GM23338 (cell line): ENCODE measurements around the gene DMAC2L.

Source experiments
- CREB1 ChIP-seq: fragments of 250-450 bp; sonication (Bioruptor Pico); IDR thresholded peaks from 2 replicates; pipeline ENCODE4 v1.5.0; 2020; ENCODE audit warnings: low read depth, mild to moderate bottlenecking, moderate library complexity
- EZH2 ChIP-seq: fragments of 200-600 bp; sonication (generic); IDR thresholded peaks from one replicate; pipeline ENCODE4 v1.8.0; 2017; ENCODE audit warnings: antibody characterized with exemption, mild to moderate bottlenecking, low read depth; ENCODE audit not compliant: unreplicated experiment
- EZH2phosphoT487 ChIP-seq: fragments of 200-600 bp; sonication (generic); IDR thresholded peaks from one replicate; pipeline ENCODE4 v1.8.1; 2018; ENCODE audit warnings: antibody characterized with exemption; ENCODE audit not compliant: unreplicated experiment
- NANOG ChIP-seq: IDR thresholded peaks from 2 replicates; pipeline ENCODE4 v1.6.1; 2016; ENCODE audit warnings: antibody characterized with exemption, borderline replicate concordance
- POLR2AphosphoS5 ChIP-seq: IDR thresholded peaks from 2 replicates; pipeline ENCODE4 v1.6.1; 2016; ENCODE audit warnings: antibody characterized with exemption, low read depth
- STAT1 ChIP-seq: IDR thresholded peaks from one replicate; pipeline ENCODE4 v1.6.1; 2016; ENCODE audit warnings: antibody characterized with exemption; ENCODE audit not compliant: unreplicated experiment
- TF ChIP-seq, protein P1 (sequence below), 2 experiments: fragments of 200-600 bp in 1 of 2; sonication (generic) in 1 of 2; conservative IDR thresholded peaks; 2 replicates each; pipeline versions ENCODE4 v1.5.1 to v1.6.1; 2016 to 2017; ENCODE audit warnings: antibody characterized with exemption in 2 of 2, low read depth in 2 of 2, mild to moderate bottlenecking in 2 of 2, moderate library complexity in 1 of 2
- TF ChIP-seq, protein P2 (sequence below): IDR thresholded peaks from one replicate; pipeline ENCODE4 v1.6.1; 2018; ENCODE audit warnings: antibody characterized with exemption; ENCODE audit not compliant: unreplicated experiment
- TF ChIP-seq, protein P3 (sequence below): fragments of 250-450 bp; sonication (Bioruptor Pico); IDR thresholded peaks from 2 replicates; pipeline ENCODE4 v1.5.0; 2020; ENCODE audit warnings: mild to moderate bottlenecking, moderate library complexity

DNA sequence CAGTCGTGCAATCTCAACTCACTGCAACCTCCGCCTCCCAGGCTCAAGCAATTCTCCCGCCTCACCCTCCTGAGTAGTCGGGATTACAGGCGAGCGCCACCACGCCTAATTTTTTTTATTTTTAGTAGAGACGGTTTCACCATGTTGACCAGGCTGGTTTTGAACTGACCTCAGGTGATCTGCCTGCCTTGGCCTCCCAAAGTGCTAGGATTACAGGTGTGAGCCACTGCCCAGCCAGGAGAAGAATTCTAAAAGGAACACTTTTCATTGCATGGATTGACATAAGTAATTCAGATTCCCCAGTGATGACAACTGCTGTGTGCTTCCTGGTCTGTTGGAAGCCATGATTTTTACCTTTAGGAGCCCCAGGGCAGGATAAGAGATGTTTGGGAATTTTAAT, 22.1 kb downstream of the DMAC2L start:
- TF ChIP-seq, protein P1, sequence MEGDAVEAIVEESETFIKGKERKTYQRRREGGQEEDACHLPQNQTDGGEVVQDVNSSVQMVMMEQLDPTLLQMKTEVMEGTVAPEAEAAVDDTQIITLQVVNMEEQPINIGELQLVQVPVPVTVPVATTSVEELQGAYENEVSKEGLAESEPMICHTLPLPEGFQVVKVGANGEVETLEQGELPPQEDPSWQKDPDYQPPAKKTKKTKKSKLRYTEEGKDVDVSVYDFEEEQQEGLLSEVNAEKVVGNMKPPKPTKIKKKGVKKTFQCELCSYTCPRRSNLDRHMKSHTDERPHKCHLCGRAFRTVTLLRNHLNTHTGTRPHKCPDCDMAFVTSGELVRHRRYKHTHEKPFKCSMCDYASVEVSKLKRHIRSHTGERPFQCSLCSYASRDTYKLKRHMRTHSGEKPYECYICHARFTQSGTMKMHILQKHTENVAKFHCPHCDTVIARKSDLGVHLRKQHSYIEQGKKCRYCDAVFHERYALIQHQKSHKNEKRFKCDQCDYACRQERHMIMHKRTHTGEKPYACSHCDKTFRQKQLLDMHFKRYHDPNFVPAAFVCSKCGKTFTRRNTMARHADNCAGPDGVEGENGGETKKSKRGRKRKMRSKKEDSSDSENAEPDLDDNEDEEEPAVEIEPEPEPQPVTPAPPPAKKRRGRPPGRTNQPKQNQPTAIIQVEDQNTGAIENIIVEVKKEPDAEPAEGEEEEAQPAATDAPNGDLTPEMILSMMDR (conservative IDR thresholded peaks at IDR 0.05; ENCODE audit: low read depth in 2 of 2): no peak
- no peak for TF ChIP-seq EZH2phosphoT487
- no peak for TF ChIP-seq POLR2AphosphoS5
- TF ChIP-seq CREB1 (CRISPR knock-in tag): no peak
- no peak for TF ChIP-seq EZH2
- no peak for TF ChIP-seq STAT1
- TF ChIP-seq, protein P2, sequence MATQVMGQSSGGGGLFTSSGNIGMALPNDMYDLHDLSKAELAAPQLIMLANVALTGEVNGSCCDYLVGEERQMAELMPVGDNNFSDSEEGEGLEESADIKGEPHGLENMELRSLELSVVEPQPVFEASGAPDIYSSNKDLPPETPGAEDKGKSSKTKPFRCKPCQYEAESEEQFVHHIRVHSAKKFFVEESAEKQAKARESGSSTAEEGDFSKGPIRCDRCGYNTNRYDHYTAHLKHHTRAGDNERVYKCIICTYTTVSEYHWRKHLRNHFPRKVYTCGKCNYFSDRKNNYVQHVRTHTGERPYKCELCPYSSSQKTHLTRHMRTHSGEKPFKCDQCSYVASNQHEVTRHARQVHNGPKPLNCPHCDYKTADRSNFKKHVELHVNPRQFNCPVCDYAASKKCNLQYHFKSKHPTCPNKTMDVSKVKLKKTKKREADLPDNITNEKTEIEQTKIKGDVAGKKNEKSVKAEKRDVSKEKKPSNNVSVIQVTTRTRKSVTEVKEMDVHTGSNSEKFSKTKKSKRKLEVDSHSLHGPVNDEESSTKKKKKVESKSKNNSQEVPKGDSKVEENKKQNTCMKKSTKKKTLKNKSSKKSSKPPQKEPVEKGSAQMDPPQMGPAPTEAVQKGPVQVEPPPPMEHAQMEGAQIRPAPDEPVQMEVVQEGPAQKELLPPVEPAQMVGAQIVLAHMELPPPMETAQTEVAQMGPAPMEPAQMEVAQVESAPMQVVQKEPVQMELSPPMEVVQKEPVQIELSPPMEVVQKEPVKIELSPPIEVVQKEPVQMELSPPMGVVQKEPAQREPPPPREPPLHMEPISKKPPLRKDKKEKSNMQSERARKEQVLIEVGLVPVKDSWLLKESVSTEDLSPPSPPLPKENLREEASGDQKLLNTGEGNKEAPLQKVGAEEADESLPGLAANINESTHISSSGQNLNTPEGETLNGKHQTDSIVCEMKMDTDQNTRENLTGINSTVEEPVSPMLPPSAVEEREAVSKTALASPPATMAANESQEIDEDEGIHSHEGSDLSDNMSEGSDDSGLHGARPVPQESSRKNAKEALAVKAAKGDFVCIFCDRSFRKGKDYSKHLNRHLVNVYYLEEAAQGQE: no peak
- TF ChIP-seq NANOG: no peak
- TF ChIP-seq, protein P3, sequence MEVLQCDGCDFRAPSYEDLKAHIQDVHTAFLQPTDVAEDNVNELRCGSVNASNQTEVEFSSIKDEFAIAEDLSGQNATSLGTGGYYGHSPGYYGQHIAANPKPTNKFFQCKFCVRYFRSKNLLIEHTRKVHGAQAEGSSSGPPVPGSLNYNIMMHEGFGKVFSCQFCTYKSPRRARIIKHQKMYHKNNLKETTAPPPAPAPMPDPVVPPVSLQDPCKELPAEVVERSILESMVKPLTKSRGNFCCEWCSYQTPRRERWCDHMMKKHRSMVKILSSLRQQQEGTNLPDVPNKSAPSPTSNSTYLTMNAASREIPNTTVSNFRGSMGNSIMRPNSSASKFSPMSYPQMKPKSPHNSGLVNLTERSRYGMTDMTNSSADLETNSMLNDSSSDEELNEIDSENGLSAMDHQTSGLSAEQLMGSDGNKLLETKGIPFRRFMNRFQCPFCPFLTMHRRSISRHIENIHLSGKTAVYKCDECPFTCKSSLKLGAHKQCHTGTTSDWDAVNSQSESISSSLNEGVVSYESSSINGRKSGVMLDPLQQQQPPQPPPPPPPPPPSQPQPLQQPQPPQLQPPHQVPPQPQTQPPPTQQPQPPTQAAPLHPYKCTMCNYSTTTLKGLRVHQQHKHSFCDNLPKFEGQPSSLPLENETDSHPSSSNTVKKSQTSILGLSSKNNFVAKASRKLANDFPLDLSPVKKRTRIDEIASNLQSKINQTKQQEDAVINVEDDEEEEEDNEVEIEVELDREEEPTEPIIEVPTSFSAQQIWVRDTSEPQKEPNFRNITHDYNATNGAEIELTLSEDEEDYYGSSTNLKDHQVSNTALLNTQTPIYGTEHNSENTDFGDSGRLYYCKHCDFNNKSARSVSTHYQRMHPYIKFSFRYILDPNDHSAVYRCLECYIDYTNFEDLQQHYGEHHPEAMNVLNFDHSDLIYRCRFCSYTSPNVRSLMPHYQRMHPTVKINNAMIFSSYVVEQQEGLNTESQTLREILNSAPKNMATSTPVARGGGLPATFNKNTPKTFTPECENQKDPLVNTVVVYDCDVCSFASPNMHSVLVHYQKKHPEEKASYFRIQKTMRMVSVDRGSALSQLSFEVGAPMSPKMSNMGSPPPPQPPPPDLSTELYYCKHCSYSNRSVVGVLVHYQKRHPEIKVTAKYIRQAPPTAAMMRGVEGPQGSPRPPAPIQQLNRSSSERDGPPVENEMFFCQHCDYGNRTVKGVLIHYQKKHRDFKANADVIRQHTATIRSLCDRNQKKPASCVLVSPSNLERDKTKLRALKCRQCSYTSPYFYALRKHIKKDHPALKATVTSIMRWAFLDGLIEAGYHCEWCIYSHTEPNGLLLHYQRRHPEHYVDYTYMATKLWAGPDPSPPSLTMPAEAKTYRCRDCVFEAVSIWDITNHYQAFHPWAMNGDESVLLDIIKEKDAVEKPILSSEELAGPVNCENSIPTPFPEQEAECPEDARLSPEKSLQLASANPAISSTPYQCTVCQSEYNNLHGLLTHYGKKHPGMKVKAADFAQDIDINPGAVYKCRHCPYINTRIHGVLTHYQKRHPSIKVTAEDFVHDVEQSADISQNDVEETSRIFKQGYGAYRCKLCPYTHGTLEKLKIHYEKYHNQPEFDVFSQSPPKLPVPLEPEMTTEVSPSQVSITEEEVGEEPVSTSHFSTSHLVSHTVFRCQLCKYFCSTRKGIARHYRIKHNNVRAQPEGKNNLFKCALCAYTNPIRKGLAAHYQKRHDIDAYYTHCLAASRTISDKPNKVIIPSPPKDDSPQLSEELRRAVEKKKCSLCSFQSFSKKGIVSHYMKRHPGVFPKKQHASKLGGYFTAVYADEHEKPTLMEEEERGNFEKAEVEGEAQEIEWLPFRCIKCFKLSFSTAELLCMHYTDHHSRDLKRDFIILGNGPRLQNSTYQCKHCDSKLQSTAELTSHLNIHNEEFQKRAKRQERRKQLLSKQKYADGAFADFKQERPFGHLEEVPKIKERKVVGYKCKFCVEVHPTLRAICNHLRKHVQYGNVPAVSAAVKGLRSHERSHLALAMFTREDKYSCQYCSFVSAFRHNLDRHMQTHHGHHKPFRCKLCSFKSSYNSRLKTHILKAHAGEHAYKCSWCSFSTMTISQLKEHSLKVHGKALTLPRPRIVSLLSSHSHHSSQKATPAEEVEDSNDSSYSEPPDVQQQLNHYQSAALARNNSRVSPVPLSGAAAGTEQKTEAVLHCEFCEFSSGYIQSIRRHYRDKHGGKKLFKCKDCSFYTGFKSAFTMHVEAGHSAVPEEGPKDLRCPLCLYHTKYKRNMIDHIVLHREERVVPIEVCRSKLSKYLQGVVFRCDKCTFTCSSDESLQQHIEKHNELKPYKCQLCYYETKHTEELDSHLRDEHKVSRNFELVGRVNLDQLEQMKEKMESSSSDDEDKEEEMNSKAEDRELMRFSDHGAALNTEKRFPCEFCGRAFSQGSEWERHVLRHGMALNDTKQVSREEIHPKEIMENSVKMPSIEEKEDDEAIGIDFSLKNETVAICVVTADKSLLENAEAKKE (CRISPR knock-in tag): no peak
